Measurements from ENCODE around the gene MYO1E.
A peak's percentile ranks its signal among the peaks of the same experiment; 100 is the strongest.

The MYO1E gene

DNA sequence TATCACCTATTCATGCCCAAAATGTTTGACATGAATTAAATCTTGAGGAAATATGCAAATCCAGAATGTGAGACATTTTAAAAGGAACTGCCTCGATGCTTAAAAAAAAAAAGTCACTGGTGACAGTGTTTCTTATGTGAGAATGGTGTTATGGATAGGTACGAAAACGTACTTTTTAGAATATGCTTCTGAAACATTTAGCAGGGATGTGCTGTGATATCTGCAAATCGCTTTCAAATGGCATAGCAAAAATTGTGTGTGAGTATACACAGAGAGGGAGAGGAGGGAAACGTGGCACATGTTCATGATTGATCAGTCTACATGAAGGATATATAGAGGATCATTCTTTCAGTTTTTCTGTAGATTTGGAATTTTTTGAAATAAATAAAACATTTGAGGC, 251.7 kb downstream of the MYO1E start:
- POLR2A ChIA-PET, result no interaction called here
- CTCF ChIA-PET, result no interaction called here
- no peak overlapping the region for H3K4me3 ChIP-seq (ENCODE audit: control insufficient read depth in 1 of 7, extremely low read depth in 1 of 7, insufficient read depth in 4 of 7, low read depth in 2 of 7, low read length in 6 of 7)
- 100% methylated on average over 5 of the region's 5 CpGs for WGBS (ENCODE audit: insufficient coverage)
- H3K9me3 ChIP-seq (ENCODE audit: control extremely low read depth in 1 of 5, control insufficient read depth in 4 of 5, insufficient read depth in 2 of 5, low read depth in 1 of 5, low read length in 4 of 5), result no peaks in the 10 kb centered on the region
- no peaks in the 10 kb centered on the region for H3K27me3 ChIP-seq (replicated peaks in 2 of 5; ENCODE audit: control insufficient read depth in 4 of 5, insufficient read depth in 5 of 5, low read length in 4 of 5)
- H3K4me1 ChIP-seq (ENCODE audit: control extremely low read depth in 1 of 4, control insufficient read depth in 4 of 4, insufficient read depth in 4 of 4, low read length in 3 of 4), result no peaks in the 10 kb centered on the region
- no peak for DNase-seq
- no peak overlapping the region for H3K27ac ChIP-seq (ENCODE audit: insufficient read depth in 1 of 2, low read depth in 1 of 2, low read length in 2 of 2, poor library complexity in 1 of 2, severe bottlenecking in 2 of 2)
- peaks cover 20 to 82% (median 43%) of the 10 kb centered on the region in 4 experiments for H3K36me3 ChIP-seq (ENCODE audit: control insufficient read depth in 4 of 4, insufficient read depth in 4 of 4, low read length in 3 of 4)

DNA sequence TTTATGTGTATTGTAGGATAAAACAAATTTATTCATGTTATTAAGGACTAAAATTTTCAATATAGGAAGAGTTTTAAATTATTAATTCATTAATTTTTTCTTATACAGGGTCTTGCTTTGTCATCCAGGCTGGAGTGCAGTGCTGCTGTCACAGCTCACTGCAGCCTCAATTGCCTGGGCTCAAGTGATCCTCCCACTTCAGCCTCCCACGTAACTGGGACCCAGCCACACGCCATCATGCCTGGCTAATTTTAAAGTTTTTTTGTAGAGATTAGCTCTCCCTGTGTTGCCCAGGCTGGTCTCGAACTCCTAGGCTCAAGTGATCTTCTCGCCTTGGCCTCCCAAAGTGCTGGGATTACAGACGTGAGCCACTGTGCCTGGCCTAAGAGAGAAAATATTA, 253.0 kb downstream of the MYO1E start:
- H3K9me3 ChIP-seq (ENCODE audit: control extremely low read depth in 1 of 5, control insufficient read depth in 4 of 5, insufficient read depth in 2 of 5, low read depth in 1 of 5, low read length in 4 of 5), result no peaks in the 10 kb centered on the region
- POLR2A ChIA-PET, result no interaction called here
- no peak for DNase-seq
- peaks cover 11 to 84% (median 46%) of the 10 kb centered on the region in 4 experiments for H3K36me3 ChIP-seq (ENCODE audit: control insufficient read depth in 4 of 4, insufficient read depth in 4 of 4, low read length in 3 of 4)
- H3K4me1 ChIP-seq (ENCODE audit: control extremely low read depth in 1 of 4, control insufficient read depth in 4 of 4, insufficient read depth in 4 of 4, low read length in 3 of 4), result no peaks in the 10 kb centered on the region
- H3K4me3 ChIP-seq (ENCODE audit: control insufficient read depth in 1 of 7, extremely low read depth in 1 of 7, insufficient read depth in 4 of 7, low read depth in 2 of 7, low read length in 6 of 7), result no peak overlapping the region
- CTCF ChIA-PET, result interaction anchor here (0.6 kb wide), 1 partner anchor 281 kb away, joined by 3 read pairs; no protein-coding TSS in a partner anchor
- no peak overlapping the region for H3K27ac ChIP-seq (ENCODE audit: insufficient read depth in 1 of 2, low read depth in 1 of 2, low read length in 2 of 2, poor library complexity in 1 of 2, severe bottlenecking in 2 of 2)
- no peaks in the 10 kb centered on the region for H3K27me3 ChIP-seq (replicated peaks in 2 of 5; ENCODE audit: control insufficient read depth in 4 of 5, insufficient read depth in 5 of 5, low read length in 4 of 5)
- 100% methylated on average over 2 of the region's 5 CpGs for WGBS (ENCODE audit: insufficient coverage)

GRCh38 chr15:59116771-59117170, 255.9 kb downstream of the MYO1E start:
- no peak overlapping the region for H3K4me3 ChIP-seq (ENCODE audit: control insufficient read depth in 1 of 7, extremely low read depth in 1 of 7, insufficient read depth in 4 of 7, low read depth in 2 of 7, low read length in 6 of 7)
- no peaks in the 10 kb centered on the region for H3K9me3 ChIP-seq (ENCODE audit: control extremely low read depth in 1 of 5, control insufficient read depth in 4 of 5, insufficient read depth in 2 of 5, low read depth in 1 of 5, low read length in 4 of 5)
- ChIA-PET CTCF (interaction anchor here (0.9 kb wide), 1 partner anchor 20 kb away, joined by 3 read pairs; no protein-coding TSS in a partner anchor), POLR2A (no interaction called here)
- peaks cover 15 to 73% (median 40%) of the 10 kb centered on the region in 4 experiments for H3K36me3 ChIP-seq (ENCODE audit: control insufficient read depth in 4 of 4, insufficient read depth in 4 of 4, low read length in 3 of 4)
- WGBS (ENCODE audit: insufficient coverage), result 95% methylated on average over 3 of the region's 6 CpGs
- no peak overlapping the region for H3K27ac ChIP-seq (ENCODE audit: insufficient read depth in 1 of 2, low read depth in 1 of 2, low read length in 2 of 2, poor library complexity in 1 of 2, severe bottlenecking in 2 of 2)
- no peaks in the 10 kb centered on the region for H3K4me1 ChIP-seq (ENCODE audit: control extremely low read depth in 1 of 4, control insufficient read depth in 4 of 4, insufficient read depth in 4 of 4, low read length in 3 of 4)
- DNase-seq, result no peak
- H3K27me3 ChIP-seq (replicated peaks in 2 of 5; ENCODE audit: control insufficient read depth in 4 of 5, insufficient read depth in 5 of 5, low read length in 4 of 5), result no peaks in the 10 kb centered on the region

- Histone ChIP-seq H3K4me3 (ENCODE audit: control insufficient read depth in 1 of 7, extremely low read depth in 1 of 7, insufficient read depth in 4 of 7, low read depth in 2 of 7, low read length in 6 of 7) (no peak overlapping the region), H3K27ac (ENCODE audit: insufficient read depth in 1 of 2, low read depth in 1 of 2, low read length in 2 of 2, poor library complexity in 1 of 2, severe bottlenecking in 2 of 2) (no peak overlapping the region), H3K4me1 (ENCODE audit: control extremely low read depth in 1 of 4, control insufficient read depth in 4 of 4, insufficient read depth in 4 of 4, low read length in 3 of 4) (no peaks in the 10 kb centered on the region), H3K9me3 (ENCODE audit: control extremely low read depth in 1 of 5, control insufficient read depth in 4 of 5, insufficient read depth in 2 of 5, low read depth in 1 of 5, low read length in 4 of 5) (no peaks in the 10 kb centered on the region), H3K36me3 (ENCODE audit: control insufficient read depth in 4 of 4, insufficient read depth in 4 of 4, low read length in 3 of 4) (peaks cover 15 to 77% (median 43%) of the 10 kb centered on the region in 4 experiments), H3K27me3 (replicated peaks in 2 of 5; ENCODE audit: control insufficient read depth in 4 of 5, insufficient read depth in 5 of 5, low read length in 4 of 5) (no peaks in the 10 kb centered on the region)
- no CpG with 5 or more reads among the region's 1 CpG for WGBS (ENCODE audit: insufficient coverage)
- POLR2A ChIA-PET, result no interaction called here
- no peak for DNase-seq
- CTCF ChIA-PET, result interaction anchor here (0.9 kb wide), 1 partner anchor 19 kb away, joined by 3 read pairs; no protein-coding TSS in a partner anchor
Observed at GRCh38 chr15:59116141-59116540, 256.5 kb downstream of the MYO1E start.

DNA sequence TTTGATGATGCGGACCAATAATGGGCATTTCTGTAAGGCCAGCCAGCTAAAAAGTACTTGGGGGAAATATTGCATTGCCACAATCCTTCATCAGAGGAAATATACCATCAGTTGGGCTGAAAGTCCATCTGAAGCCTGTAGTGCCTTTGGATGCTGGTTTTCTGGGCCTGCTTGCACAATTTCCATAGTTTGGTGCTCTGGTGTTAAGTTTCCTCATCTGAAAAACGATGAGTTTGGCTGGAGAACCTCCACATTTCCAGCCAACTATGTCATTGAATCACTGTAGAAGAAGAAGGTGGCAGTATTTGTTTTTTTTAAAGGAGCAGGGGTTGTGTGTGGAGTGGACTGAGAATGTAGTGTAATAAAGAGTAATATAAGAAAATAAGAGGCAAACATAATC, 257.6 kb downstream of the MYO1E start:
- no peak for DNase-seq
- Histone ChIP-seq H3K4me1 (ENCODE audit: control extremely low read depth in 1 of 4, control insufficient read depth in 4 of 4, insufficient read depth in 4 of 4, low read length in 3 of 4) (no peaks in the 10 kb centered on the region), H3K27me3 (replicated peaks in 2 of 5; ENCODE audit: control insufficient read depth in 4 of 5, insufficient read depth in 5 of 5, low read length in 4 of 5) (no peaks in the 10 kb centered on the region), H3K9me3 (ENCODE audit: control extremely low read depth in 1 of 5, control insufficient read depth in 4 of 5, insufficient read depth in 2 of 5, low read depth in 1 of 5, low read length in 4 of 5) (no peaks in the 10 kb centered on the region), H3K36me3 (ENCODE audit: control insufficient read depth in 4 of 4, insufficient read depth in 4 of 4, low read length in 3 of 4) (peaks cover 15 to 77% (median 48%) of the 10 kb centered on the region in 4 experiments), H3K4me3 (ENCODE audit: control insufficient read depth in 1 of 7, extremely low read depth in 1 of 7, insufficient read depth in 4 of 7, low read depth in 2 of 7, low read length in 6 of 7) (no peak overlapping the region), H3K27ac (ENCODE audit: insufficient read depth in 1 of 2, low read depth in 1 of 2, low read length in 2 of 2, poor library complexity in 1 of 2, severe bottlenecking in 2 of 2) (no peak overlapping the region)
- CTCF ChIA-PET, result interaction anchor here (1.4 kb wide), 1 partner anchor 8 kb away, joined by 3 read pairs; no protein-coding TSS in a partner anchor
- POLR2A ChIA-PET, result no interaction called here
- WGBS (ENCODE audit: insufficient coverage), result 89% methylated on average over 1 of the region's 2 CpGs

DNA sequence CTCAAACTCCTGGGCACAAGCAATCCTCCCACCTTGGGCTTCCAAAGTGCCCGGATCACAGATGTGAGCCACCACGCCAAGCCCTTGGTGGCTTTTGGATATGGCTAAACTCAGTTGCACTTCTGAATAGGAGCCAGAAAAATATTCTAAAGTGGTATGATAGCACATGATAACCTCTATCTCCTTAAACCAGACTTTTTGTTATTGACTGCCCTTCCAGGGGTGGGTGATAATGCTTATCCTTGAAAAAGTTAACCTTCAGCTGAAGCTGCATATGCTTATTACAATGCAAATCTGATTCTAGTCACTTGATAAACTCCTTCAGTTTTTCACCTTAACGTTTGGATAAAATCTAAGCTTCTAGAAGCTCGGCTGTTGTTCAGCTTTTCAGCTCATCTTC, 261.4 kb downstream of the MYO1E start:
- H3K27me3 ChIP-seq (replicated peaks in 2 of 5; ENCODE audit: control insufficient read depth in 4 of 5, insufficient read depth in 5 of 5, low read length in 4 of 5), result no peaks in the 10 kb centered on the region
- WGBS (ENCODE audit: insufficient coverage), result 93% methylated on average over 2 of the region's 4 CpGs
- ChIA-PET CTCF (interaction anchor here (0.7 to 1.5 kb wide), 5 partner anchors 8 to 27 kb away, joined by 3 to 6 read pairs (median 3); no protein-coding TSS in a partner anchor), POLR2A (no interaction called here)
- H3K36me3 ChIP-seq (ENCODE audit: control insufficient read depth in 4 of 4, insufficient read depth in 4 of 4, low read length in 3 of 4), result peaks cover 4 to 67% (median 32%) of the 10 kb centered on the region in 4 experiments
- H3K4me1 ChIP-seq (ENCODE audit: control extremely low read depth in 1 of 4, control insufficient read depth in 4 of 4, insufficient read depth in 4 of 4, low read length in 3 of 4), result peaks cover 0 to 3% (median under 1%) of the 10 kb centered on the region in 4 experiments
- peak in 1 of 3 donors; percentile 12 for DNase-seq
- no peak overlapping the region for H3K27ac ChIP-seq (ENCODE audit: insufficient read depth in 1 of 2, low read depth in 1 of 2, low read length in 2 of 2, poor library complexity in 1 of 2, severe bottlenecking in 2 of 2)
- H3K9me3 ChIP-seq (ENCODE audit: control extremely low read depth in 1 of 5, control insufficient read depth in 4 of 5, insufficient read depth in 2 of 5, low read depth in 1 of 5, low read length in 4 of 5), result no peaks in the 10 kb centered on the region
- no peak overlapping the region for H3K4me3 ChIP-seq (ENCODE audit: control insufficient read depth in 1 of 7, extremely low read depth in 1 of 7, insufficient read depth in 4 of 7, low read depth in 2 of 7, low read length in 6 of 7)

DNA sequence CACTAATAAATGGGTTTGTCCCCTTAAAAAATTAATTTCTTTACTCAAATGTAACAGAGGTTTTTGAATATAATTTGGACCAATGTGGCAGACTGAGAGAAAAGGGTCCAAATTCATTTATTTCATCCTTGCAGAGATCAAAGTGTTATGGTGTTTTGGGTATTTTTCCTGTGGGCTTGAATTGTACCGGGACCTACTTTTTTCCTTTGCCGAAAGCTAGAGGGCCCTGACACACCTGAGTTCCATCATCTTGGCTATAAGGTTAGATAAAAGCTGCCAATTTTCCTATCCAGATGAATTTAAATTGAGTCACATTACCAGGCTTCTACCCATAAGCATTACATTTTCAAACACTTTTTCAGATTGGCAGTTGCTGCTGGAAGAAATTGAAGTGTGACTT, 266.8 kb downstream of the MYO1E start:
- CTCF ChIA-PET, result no interaction called here

More for the DNA sequence above, 266.8 kb downstream of the MYO1E start:
- peaks cover 0 to 34% (median 10%) of the 10 kb centered on the region in 4 experiments for H3K36me3 ChIP-seq (ENCODE audit: control insufficient read depth in 4 of 4, insufficient read depth in 4 of 4, low read length in 3 of 4)
- no peak overlapping the region for H3K27ac ChIP-seq (ENCODE audit: insufficient read depth in 1 of 2, low read depth in 1 of 2, low read length in 2 of 2, poor library complexity in 1 of 2, severe bottlenecking in 2 of 2)
- H3K4me1 ChIP-seq (ENCODE audit: control extremely low read depth in 1 of 4, control insufficient read depth in 4 of 4, insufficient read depth in 4 of 4, low read length in 3 of 4), result peaks cover 6 to 19% (median 14%) of the 10 kb centered on the region in 4 experiments
- H3K27me3 ChIP-seq (replicated peaks in 2 of 5; ENCODE audit: control insufficient read depth in 4 of 5, insufficient read depth in 5 of 5, low read length in 4 of 5), result no peaks in the 10 kb centered on the region
- no CpG with 5 or more reads among the region's 2 CpGs for WGBS (ENCODE audit: insufficient coverage)
- DNase-seq, result no peak
- POLR2A ChIA-PET, result no interaction called here
- peak overlapping the region; percentile 65 to 96 (median 92) for H3K4me3 ChIP-seq (ENCODE audit: control insufficient read depth in 1 of 7, extremely low read depth in 1 of 7, insufficient read depth in 4 of 7, low read depth in 2 of 7, low read length in 6 of 7)
- no peaks in the 10 kb centered on the region for H3K9me3 ChIP-seq (ENCODE audit: control extremely low read depth in 1 of 5, control insufficient read depth in 4 of 5, insufficient read depth in 2 of 5, low read depth in 1 of 5, low read length in 4 of 5)
